NCI-H1417 (cell line): ENCODE measurements around the gene CTTNBP2NL.
"Not testable (repeated sequence)": the region's sequence is repeated elsewhere in the genome, so short reads cannot be mapped to it uniquely, and the experiment has no call there.

Experiments
- DNase-seq, 3 experiments: peaks; one replicate each; lab custom pipeline; 2025; lab: John Stamatoyannopoulos, UW

Gene CTTNBP2NL

DNA sequence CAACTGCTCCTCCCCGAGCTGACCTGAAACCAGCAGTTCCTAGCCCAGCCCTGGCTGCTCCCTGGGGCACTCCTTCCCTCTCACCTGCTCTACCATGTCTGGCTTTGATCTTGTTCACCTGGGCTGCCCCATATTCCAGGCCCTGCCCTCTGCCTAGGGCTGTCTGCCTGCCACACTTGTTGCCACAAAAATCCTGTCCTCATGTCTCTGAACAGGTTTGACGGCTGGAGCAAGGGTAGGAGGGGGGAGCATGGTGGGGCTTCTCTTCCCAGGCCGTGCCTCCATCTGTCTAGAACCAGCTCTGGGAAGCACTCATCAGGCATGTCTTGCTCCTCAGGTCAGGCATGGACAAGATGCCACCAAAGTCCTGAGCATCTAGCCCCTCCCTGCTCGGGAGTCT lies 68.5 kb downstream of the CTTNBP2NL start:
- no peak for DNase-seq

DNA sequence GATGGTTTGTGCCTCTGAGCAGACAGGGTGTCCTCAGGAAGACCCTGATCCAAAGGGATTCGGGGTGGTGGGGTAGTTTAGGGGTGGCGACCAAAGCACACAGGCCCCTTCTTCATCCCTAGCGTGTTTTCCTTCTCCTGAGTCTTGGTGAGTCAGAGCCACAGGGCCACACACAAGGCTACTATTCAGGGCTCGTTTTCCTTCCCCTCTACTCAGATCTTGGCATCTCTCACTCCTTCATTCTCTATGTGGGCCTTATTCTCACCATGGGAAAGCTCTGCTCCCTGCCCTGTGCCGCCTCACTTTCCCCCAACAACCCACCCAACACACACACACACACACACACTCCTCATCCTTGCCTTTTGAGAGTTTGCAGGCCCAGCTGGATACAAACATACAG lies 69.1 kb downstream of the CTTNBP2NL start:
- DNase-seq = no peak

DNA sequence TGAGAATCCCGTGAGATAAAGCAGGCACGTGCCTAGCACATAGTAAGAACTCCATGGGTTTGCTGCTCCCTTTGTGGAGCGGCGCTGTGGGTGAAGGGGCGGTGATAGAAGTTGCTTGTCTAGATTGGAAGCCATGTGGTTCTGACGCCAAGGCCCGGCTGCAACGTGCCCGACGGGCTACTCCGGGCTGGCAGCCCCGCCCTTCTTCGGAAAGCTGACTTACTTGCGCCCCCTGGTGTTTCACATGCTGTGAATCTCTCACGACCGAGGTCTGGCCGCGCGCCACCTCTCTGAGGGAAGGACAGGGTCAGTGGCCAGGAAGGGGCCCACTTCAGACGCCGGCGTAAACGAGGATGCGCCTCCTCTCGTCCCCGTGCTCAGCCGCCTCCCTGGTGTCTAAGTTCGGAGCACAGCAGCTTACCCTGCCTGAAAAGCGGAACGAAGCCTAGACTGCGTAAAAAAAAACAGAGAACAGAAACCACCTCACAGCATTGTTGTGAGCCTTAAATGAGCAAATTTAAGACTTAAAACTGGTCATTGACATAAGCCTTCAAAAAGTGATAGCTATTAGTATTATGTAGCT lies 70.2 kb downstream of the CTTNBP2NL start:
- DNase-seq = peak; percentile 82 to 93 (median 89)

DNA sequence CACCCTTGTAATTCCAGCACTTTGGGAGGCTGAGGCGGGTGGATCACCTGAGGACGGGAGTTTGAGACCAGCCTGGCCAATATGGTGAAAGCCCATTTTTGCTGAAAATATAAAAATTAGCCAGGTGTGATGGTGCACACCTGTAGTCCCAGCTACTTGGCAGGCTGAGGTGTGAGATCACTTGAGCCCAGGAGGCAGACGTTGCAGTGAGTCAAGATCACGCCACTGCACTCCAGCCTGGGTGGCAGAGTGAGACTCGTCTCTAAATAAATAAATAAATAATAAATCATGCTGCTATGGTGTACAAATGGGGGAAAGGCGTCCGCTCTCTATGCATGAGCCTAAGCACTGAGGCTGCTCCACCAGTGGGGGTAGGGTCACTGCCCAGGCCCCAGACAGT lies 74.3 kb downstream of the CTTNBP2NL start:
- DNase-seq = not testable (repeated sequence)

DNA sequence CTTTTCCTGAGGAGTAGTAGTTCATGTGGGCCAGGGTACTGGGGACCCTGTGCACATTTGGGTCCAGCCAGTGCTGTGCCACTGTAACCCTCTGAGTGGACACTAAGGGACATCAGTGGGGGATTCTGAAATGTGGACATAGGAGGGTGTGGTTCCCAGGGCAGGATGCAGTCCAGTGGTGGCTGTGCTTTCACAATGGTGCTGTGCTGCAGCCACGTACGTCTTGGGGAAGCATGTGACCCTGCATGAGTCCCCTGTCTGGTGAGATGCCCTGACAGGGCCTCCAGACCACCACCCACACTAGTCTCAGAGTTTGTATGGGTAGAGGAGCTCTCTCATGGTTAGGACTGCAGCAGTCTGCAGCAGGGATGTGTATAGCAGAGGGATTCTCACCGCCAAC lies 75.0 kb downstream of the CTTNBP2NL start:
- DNase-seq = no peak

DNA sequence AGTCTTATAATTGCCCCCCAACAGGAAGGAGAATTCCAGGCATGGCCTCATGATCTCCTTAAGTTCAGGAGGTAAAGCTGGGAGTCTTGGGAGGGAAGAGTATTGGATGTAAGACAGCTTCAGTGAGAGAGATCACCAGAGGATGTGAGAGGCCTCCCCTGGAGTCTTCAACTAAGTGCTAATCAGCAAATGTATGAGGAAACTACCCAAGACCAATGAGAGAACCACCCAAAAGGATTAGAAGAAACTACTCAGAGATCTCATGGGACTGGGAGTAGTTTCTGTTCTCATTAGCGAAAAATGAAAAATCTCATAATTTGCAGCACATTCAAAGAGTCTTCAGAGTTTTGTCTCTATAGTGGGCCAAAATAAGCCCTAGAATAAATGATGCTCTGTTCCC lies 76.1 kb downstream of the CTTNBP2NL start:
- DNase-seq = no peak

DNA sequence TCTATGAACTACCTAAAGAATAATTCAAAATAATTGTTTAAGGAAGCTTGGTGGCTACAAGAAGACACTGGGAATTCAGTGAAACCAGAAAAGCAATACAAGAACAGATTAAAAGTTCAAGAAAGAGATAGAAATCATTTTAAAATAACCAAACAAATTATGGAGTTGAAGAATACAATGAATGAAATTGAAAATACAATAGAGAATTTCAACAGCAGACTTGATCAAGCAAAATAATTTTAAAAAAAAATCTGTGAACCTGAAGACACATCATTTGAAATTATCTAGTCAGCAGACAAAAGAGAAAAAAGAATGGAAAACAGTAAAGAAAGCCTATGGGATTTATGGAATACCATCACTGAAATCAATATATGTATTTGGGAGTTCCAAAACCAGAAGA lies 81.5 kb downstream of the CTTNBP2NL start:
- DNase-seq = no peak

DNA sequence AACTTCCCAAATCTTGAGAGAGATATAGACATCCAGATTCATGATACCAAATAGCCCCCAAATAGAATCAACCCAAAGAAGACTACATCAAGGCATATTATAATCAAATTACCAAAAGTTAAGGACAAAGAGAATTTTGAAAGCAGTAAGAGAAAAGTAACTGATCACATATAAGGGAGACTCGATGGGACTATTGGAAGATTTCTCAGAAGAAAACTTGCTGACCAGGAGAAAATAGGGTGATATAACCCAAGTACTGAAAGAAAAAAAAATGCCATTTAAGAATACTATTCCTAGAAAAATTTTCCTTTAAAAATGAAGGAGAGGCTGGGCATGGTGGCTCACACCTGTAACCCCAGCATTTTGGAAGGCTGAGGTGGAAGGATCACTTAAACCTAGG lies 82.3 kb downstream of the CTTNBP2NL start:
- DNase-seq = no peak

DNA sequence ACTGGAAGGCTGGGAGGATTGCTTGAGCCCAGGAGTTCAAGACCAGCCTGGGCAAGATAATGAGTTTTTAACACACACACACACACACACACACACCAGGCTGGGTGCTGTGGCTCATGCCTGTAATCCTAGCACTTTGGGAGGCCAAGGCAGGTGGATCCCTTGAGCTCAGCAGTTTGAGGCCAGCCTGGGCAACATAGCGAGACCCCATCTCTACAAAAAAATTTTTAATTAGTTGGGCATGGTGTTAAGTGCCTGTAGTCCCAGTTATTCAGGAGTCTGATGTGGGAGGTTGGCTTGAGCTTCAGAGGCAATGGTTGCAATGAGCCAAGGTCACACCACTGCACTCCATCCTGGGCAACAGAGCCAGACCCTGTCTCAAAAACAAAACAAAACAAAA lies 90.0 kb downstream of the CTTNBP2NL start:
- DNase-seq = not testable (repeated sequence)

DNA sequence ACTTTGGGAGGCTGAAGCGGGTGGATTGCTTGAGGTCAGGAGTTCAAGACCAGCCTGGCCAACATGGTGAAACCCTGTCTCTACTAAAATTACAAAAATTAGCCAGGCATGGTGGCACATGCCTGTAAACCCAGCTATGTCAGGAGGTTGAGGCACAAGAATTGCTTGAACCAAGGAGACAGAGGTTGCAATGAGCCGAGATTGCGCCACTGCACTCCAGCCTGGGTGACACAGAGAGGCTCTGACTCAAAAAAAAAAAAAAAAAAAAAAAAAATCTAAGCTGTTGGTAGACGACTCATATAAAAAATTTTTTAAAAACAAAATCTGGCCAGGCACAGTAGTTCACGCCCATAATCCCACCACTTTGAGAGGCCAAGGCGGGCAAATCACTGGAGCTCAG lies 91.7 kb downstream of the CTTNBP2NL start:
- not testable (repeated sequence) for DNase-seq

DNA sequence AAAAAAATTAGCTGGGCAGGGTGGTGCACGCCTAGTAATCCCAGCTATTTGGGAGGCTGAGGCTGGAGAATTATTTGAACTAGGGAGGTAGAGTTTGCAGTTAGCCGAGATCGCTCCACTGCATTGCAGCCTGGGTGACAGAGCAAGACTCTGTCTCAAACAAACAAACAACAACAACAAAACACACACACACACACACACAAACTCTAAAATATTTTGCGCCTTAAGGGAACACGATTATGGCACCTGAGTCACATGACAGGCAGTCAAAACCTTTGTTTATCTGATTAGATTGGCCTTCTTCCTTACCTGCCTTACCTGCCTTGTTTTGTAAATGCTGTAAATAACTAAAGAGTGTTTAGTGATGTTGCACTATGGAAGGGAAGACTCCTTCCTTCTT lies 92.1 kb downstream of the CTTNBP2NL start:
- no peak for DNase-seq

DNA sequence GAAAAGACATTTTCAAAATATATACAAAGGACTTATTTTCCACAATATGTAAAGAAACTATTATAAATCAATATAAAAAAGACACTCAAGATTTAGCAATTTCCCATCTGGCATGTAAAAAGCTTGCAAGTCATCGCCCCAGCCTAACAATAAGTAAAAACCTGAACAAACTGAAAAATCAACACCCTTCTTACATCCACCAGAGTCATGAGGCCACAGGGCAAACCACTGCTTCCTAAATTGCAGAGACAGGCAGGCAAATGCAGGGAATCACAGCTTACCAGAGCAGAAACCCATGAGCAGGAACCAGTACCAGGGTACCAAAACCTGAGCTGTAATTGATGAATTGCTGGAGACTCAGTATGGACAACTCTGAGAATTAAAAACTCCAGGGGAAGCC lies 96.1 kb downstream of the CTTNBP2NL start:
- no peak for DNase-seq

DNA sequence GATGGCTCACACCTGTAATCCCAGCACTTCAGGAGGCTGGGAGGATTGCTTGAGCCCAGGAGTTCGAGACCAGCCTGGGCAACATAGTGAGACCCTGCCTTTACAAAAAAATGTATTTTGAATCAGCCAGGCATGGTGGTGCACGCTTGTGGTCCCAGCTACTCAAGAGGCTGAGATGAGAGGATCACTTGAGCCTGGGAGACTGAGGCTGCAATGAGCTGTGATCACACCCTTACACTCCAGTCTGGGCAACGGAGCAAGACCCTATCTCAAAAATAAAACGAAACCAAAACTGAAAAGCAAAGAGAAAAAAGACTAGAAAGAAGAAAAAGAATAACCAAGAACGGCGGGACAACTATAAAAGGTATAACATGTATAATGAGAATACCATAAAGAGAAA lies 97.3 kb downstream of the CTTNBP2NL start:
- no peak for DNase-seq

DNA sequence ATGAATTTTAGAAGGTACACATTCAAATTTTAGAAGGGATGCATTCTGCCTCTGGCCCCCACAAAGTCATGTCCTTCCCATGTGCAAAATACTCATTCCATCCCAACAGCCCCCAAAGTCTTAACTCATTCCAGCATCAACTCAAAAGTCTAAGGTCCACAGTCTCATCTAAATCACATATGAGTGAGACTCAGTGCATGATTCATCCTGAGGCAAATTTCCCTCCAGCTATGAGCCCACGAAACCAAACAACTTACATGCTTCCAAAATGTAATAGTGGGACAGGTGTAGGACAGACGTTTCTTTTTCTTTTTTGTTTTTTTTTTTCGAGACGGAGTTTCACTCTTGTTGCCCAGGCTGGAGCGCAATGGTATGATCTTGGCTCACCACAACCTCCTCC lies 100.3 kb downstream of the CTTNBP2NL start:
- DNase-seq = no peak

DNA sequence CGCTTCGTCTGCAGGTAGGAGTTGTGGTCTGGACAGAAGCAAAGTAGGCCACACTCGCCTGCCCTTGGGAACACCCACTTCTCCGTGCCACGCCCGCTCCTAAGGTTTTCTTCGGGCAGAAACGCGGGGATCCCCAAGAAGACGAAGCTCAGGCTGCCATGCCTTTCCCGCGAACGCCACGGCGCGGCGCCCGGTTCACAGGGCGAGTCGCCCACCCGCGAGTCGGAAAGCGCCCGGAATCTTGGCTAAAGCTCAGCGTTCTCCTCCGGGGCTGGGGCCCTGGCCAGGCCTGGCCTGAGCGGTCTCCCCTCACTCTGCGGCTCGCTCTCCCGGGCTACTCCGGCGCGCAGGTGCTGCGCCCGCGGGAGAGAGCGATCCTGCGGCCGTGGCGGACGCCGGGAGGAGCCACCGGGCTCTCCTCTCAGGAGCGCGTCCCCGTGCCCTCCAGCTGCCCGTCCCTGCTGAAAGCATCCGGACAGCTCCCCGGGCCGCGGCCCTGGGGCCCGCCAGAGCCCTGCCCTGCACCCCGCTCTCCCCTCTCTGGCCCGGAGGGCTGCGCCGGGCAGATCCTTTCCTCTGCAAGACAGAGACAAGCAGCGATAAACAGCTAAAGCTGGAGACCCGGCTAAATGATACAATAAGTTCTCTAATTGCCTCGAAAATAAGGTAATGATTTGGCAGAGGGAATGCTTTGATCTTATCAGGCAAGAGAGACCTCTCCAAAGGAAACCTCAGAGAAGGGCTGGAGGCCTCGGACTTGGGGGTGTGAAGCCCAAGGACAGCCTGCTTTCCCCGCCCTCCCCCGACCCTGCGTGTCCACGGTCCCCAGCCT lies 106.0 kb downstream of the CTTNBP2NL start:
- peak; percentile 34 to 75 (median 72) for DNase-seq

DNA sequence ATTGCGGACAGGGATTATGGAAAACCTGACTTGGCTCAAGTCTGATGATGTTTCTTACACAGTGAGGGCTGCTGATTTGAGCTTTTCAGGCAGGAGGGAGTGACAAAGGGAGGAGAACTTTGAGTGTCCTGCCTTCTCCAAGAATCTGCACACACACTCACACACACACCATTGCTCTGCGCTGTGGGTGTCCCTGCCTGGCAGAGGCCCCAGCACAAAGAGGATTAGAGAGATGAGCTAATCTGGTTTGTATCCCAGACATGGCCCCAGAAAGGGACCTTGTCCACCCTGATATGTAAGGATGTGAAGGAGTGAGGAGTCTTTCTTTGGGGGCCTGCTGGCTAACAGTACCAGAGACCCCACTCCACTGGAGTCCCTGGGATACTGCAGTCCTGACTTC lies 106.8 kb downstream of the CTTNBP2NL start:
- no peak for DNase-seq

DNA sequence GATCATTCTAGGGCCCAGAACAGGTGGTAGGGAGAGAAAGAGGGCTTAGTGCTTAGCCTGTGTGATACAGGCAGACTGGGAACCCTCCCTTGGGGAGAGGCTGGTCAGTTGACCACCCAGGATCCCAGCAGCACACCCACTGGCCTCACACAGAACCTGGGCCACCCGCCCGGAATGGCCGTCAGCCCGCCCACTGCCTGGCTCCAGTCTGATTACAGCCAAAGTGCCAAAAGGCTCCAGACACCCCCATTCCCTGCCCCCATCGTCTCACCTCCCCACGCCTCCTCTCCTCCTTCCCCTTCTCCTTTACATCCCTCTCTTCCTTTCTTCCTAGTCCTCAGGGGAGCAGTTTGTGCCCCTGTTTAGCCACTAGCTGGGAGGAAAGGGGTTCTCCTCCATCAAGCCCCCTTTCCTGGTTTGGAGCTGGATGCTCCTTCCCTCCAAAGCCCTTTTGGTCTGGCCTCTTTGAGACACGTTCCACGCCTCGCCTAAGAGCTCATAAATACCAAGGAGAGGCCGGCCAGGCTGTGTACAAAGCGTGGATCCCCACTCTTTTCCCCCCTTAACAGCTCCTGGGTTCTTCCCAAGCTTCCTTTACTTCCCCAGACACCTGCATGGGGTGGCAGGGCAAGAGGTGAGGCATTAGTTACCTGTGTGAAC lies 108.1 kb downstream of the CTTNBP2NL start:
- no peak for DNase-seq

DNA sequence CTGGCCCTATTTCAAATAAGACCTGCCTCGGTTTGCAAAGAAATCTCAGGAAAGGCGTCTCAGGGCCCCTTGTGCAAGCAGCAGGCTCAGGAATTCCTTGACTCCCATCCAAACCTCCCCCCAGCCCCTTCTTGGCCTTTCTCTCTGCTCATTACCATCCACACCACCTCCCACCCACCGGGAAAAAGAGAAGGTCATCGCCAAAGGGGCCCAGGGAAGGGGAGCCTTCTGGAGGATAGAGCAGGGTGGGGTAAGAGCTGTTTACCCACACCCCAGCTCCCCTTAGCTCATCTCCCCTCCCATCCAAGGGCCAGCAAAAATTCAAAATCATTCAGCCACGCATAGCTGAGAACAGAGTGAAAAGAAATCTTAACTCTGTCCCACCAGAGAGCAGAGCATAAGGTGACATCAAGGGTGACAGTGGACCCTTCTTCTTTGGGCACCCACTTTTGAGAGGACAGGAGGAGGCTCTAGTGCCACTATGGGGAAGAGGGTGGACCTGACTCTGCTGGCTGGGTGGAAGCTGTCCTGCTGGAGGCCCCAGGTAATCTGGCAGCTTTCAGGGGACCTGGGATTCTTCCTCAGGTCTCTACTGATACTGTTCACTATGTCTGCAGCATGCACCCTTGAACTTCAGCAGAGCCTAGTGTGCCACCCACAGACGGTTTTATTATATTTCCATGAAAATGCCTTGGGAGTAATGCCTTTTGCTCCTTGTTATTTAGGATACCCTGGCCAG lies 108.8 kb downstream of the CTTNBP2NL start:
- DNase-seq = no peak

DNA sequence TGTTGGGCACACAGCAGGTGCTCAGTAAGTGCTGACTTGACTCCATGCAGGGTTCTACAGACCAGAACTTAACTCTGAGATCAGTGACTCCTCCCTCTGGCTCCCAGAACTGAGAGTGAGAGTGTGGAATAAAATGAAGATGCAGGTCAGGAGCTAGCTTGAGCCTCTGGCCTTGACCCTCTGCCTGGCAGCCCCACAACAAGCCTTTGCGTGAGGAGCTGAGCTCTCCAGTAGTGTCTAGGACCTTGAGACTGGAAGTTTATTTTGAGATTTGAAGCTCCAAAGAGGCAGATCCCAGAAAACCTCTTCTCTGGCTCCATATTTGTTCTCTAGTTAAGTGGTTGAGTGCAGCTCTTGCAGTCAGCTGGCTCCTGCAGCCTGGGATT lies 109.4 kb downstream of the CTTNBP2NL start:
- DNase-seq = no peak

DNA sequence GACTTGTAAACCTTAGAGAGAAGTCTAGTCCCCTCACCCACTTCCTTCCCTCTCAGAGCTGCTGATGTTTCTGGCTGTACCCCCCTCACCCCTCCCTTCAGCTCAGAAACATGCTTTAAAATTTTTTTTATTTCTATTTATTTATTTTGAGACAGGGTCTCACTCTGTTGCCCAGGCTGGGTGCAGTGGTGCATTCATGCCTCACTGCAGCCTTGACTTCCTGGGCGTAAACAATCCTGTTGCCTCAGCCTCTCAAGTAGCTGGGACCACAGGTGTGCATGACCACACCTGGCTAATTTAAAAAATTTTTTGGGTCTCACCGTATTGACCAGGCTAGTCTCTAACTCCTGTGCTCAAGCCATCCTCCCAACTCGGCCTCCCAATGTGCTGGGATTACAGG lies 109.9 kb downstream of the CTTNBP2NL start:
- DNase-seq = no peak

DNA sequence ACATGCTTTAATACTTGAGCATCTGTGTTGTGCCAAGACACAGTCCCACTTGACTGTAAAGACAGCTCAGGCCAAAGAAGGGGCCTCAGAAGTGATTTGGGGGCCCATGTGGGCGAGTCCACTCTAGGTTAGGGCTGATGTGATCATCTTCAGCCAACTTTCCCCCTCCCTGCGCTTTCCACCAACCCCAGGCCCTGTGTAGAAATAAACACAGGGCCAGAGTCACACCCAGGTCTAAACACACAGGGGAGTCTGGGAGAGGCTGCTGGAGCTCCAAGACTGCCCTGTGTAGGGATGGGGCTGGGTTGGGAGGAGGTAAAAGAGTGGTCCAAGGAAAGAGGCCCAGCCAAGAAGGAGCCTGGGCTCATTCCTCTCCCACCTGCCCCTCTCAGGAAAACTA lies 110.3 kb downstream of the CTTNBP2NL start:
- DNase-seq = no peak

DNA sequence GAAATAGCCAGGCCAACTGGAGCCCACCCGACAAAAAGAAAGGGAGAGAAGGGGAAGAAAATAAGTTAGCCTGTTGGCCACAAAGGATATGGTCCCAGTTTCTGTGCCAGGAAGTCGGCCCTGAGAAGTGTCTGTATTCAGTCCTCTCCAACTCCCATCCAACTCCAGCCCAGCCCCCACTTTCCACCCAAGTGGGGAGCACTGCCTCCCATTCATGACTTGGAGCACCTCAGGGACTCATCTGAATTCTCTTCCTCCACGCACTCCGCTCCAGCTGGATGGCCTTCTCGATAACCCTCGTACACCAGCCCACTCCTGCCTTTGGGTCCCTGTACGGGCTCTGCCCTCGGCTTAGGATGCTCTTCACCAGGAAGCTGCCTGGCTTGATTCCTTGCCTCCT lies 110.7 kb downstream of the CTTNBP2NL start:
- DNase-seq = no peak

DNA sequence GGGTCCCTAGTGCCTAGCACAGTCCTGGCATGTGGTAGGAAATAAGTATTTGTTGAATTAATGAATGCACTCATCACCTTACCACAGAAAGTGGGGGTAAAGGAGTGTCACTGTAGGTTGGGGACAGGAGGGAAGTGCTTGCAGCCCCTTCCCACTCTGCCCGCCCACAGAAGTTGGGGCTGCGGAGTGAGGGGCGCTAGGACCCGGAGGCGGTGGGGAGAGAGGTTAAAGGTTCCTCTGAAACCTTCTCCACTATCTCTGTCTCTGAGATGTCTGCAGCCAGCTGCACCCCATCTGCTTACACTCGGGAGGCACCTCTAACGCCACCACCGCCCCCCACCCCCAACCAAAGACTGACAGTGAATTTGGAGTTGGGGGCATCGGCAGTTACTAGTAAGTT lies 111.3 kb downstream of the CTTNBP2NL start:
- no peak for DNase-seq
